DMS 273 (cell line): Measurements from ENCODE around the gene PHACTR2.
"Not testable (repeated sequence)": the region's sequence is repeated elsewhere in the genome, so short reads cannot be mapped to it uniquely, and the experiment has no call there.

Source experiments
- DNase-seq: peaks from one replicate; lab custom pipeline; 2025; ENCODE audit not compliant: unreplicated experiment; lab: John Stamatoyannopoulos, UW

PHACTR2 gene

DNA sequence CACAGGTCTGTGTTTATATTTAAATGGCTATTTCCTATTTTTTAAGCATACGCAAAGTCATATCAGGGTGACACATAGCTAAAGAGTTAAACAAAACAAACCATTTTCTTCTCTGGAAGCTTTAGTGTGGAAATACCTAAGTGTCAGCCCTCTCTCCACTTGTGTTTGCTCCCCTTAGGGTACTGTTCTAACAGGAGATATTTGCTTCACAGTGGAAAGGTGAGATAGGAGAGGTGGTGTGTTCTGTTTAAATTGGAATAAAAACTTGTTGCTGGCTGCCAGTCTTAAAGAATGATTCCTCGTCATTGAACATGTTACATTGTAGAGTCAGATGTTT, 18.9 kb downstream of the PHACTR2 start:
- DNase-seq = no peak

DNA sequence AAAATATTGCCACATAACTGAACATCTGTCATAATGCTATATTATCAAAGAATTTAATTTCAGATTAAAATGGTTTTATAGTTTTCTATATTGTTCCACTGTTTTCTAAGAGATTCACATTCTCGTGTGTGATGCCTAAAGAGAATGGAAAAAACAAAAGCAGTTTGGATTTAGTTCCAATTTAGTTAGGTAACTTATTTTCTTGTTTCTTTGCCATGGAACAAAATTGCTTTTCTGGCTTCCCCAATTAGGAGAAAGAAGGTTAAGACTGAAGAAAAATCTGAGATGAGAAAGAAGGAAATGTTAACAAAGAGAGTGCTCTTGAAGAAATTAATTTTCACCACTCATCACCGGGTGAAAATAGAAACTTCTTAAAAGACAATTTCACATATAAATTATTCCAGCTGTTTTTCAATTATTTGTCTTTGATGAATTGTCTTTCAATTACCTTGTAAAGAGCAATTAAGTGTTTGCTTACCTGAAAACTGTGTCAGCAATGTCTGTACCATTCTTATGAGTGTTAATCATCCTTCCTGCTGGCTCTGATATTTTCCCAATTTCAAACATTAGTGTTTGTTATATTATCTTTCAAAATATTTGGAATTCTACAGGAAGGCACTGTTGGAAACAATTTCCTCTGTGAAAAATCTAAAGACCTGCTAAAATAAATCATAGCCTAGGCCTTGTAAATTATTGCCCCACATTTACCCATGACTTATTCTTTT, 19.5 kb downstream of the PHACTR2 start:
- no peak for DNase-seq

DNA sequence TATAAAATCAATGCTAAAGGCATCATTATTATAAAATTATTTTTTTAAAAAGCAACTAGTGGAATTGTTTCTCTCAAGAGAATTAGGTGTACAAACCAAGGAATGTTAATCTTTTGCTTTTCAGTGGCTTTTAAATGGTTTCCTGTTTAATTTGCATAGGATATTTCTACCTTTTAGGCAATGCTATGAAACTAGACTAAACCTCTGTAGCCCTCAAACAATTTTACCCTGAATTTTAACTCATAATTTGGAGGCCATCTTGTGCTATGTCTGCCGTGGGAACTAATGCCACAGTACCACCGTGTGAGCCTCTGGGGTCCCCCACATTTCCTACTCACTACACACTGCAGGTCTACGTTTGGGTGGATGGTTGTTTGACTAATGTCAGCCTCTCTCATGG, 20.6 kb downstream of the PHACTR2 start:
- no peak for DNase-seq

DNA sequence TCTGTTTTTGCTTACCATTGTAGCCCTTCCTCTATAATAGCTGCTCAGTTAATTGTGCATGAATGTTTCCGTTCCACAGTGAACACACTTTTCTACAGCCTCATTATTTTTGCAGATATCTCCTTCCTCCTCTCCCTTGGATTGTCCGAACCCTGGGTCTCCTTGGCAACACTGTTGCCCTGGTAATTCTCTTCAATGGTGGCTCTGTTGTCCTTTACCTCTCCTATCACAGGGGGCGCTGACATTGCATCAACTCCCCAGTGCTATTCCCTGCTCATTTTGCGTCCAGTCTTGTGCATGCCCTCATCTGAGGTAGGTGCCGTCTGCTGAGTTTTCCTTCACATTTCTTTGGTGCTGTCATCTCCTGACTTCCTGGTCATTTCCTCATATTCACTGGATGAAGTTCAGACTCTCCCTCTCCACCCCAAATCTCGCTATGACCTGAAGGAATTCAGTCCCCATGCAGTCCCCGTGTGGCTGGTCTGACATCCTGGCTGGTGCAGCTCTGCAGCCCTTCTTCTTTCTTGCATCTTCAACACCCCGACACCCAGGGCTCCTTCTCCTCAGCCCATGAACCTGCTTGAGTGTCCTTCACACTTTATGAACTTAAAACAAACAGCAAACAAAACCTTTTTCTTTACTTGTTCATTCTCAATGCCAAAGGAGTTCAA, 21.1 kb downstream of the PHACTR2 start:
- DNase-seq = peak; percentile 7

DNA sequence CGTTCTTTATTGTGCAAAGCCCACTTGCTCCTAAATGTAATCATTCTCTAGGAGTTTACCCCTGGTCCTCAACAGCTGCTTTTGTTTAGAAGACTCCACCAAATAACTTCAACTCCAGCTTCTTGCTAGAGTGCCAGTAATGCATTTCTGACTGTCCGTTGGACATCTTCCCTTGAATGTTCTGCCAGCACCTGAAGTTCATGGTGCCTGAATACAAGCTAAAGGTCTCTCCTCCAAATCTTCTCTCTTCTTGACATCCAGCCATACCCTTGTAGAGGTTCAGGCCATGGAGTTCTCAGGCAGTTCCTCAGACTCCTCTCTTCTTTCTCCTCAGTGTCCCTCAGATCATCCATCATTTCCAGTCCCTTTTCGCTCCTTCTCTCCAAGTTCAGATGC, 21.7 kb downstream of the PHACTR2 start:
- no peak for DNase-seq

DNA sequence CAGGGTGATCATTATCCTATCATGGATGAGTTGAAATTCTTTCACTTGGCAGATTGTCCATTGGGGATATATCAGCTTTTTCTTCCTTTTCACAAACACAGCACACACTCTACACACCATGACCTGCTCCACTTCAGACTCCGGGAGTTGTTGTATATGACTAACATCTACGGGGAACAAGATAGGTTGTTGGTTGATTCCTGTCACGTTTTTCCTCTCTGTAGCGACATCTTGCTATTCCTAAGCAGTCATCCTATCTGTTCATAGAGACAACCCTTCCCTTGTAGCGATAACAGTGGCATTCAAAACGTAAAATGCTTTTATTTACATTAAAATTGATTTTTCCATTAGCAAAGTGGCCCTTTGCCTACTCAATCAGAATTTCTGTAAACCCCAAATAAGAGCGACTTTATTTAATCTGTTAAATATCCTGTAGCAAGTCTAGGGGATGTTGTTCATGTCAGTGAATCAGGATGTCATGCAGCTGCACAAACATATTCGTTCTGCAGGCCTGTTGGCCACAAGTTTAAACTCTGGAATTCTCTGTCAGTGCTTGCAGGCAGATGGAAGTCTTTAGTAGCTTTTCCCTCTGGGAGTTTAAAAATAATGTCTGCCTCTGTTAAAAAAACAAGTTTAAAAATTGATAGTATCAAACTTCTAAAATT, 23.1 kb downstream of the PHACTR2 start:
- DNase-seq = no peak

DNA sequence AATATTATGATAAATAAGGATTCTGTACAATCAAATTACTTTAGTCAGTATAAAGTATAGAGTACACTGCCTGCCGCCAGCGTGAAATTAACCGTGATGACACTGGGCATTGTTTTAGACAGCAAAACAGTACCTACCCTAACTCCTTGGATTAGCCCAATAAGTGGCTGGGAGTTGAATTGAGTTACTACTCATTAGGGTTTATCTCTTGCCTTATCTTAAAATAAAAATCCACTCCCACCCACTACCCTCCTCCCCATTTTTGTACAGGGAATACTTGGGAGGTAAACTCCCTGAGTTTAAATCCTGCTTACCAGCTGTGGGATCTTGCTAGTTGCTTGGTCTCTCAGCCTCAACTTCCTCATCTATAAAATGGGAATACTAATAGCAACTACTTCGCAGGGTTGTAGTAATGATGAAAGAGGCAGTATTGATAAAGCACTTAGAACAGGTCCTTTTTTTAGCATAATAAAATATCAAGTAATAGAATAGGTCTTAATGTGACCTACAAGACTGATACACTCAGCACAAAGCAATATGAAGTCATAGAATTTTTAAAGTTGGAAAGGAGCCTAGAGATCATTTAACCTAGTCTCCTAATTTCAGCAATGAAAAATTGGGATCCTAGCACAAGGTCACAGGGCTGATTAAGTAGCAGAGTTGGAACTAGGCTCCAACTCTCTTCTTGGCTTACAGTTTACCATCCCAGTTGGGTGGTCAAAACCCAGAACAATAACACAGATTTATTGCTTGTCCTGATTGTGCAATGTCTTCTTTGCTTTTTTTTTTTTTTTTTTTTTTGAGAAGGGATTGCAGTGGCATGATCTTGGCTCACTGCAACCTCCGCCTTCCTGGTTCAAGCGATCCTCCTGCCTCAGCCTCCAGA, 23.8 kb downstream of the PHACTR2 start:
- no peak for DNase-seq

DNA sequence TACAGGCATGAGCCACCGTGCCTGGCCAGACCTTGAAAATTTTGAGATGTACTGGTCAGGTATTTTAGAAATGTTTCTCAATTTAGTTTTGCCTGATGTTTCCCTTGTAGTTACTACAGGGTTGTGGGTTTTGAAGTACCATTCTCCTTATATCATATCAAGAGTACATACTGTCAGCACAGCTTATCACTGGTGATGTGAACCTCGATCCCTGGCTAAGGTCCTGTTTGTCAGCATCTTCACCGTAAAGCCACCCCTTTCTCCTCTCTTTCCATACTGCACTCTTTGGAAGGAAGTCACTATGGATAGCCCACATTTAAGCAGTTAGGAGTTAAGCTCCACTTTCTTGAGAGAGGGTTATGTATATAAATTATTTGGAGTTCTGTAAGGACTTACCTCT, 27.8 kb downstream of the PHACTR2 start:
- DNase-seq = no peak

DNA sequence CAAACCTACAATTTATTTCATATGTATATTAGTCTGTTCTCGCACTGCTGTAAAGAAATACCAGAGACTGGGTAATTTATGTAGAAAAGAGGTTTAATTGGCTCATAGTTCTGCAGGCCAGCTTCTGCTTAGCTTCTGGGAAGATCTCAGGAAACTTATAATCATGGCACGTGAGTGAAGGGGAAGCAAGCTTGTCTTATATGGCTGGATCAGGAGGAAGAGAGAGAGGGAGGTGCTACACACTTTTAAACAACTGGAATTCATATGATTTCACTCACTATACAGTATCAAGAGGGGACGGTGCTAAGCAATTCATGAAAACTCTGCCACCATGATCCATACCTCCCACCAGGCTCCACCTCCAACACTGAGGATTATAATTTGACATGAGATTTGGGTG, 29.9 kb downstream of the PHACTR2 start:
- no peak for DNase-seq

DNA sequence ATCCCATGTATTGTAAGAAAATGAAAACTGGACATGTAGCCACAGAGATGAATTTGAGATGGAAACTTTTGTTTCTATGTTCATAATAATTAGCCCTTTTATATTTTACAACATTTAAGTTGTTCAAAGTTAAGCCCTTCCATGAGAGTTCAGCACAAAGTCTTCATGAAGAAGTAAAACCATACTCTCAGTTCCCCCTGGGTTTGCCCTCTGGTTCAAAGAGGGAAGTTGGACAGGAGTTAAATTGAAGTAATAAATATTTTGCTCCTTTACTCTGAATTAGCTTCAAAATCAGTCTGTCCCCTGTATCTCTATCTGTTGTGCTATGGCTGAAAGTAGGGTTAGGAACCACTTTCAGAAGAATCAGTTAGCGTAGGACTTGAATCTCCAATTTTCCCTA, 31.1 kb downstream of the PHACTR2 start:
- no peak for DNase-seq

DNA sequence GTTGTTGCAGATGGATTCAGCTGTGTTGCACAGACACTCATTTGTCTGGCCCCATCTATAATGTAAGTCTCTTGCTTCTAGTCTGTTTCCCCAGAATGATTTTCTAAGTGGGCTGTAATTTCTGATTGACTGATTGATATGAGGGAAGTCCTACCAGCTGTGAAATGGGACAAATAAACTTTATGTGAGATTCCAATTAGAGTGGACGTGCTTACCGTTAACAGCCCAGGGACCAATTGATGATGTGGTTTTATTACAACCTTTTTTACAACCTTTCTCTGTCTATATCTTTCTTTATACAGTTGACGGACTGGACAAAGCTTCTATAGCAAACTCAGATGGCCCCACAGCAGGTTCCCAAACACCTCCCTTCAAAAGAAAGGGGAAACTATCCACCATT, 33.9 kb downstream of the PHACTR2 start:
- DNase-seq = no peak

DNA sequence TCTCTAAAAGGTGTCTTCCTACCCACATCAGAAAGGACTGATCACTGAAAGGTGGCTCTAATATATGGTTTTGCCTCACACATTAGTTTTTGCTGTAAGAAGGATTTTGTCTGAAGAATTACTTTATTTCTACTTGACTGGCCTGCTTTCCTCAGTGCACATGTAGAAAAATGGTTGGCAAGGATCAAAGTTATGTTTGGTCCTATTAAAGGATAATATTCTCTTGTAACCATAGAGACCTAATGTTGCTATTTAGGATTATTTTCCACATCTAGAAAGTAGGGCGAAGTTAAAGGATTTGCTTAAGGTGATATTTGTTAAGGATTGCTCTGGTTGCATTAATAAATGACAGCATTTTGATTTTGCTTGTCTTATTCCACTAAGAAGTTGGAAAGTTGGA, 40.7 kb downstream of the PHACTR2 start:
- no peak for DNase-seq

DNA sequence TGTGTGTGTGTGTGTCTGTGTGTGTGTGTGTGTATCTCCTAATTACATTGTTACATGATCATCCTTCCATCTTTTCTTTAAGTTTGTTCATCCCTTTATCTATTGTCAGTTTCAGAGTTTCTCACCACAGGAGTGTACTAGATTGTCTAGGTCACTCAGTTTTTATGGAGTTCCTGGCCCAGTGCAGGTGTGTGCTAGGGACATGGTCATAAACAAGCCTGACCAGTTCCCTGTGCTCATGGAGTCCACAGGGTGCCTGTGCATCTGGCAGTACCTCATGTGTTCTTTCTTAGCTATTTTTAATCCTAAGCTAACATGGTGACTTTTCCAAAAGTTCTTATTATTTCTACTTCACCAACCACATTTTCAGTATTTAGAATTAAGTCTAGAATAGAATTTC, 43.9 kb downstream of the PHACTR2 start:
- DNase-seq = no peak

DNA sequence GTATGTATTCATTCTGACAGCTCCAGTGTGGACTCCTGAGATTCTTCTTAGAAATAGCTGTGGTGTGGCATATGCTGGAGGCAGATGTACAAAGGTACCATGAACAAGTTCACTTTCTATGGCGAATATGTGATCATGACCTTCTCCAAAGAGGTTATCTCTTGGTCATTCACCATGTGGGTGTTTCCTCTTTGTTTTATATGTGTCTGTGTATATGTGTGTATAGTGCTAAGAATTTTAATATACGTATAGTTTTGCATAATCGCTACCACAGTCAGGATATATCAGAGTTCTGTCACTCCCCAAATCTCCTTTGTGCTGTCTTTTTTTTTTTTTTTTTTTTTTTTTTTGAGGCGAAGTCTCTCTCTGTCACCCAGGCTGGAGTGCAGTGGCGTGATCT, 47.1 kb downstream of the PHACTR2 start:
- no peak for DNase-seq

DNA sequence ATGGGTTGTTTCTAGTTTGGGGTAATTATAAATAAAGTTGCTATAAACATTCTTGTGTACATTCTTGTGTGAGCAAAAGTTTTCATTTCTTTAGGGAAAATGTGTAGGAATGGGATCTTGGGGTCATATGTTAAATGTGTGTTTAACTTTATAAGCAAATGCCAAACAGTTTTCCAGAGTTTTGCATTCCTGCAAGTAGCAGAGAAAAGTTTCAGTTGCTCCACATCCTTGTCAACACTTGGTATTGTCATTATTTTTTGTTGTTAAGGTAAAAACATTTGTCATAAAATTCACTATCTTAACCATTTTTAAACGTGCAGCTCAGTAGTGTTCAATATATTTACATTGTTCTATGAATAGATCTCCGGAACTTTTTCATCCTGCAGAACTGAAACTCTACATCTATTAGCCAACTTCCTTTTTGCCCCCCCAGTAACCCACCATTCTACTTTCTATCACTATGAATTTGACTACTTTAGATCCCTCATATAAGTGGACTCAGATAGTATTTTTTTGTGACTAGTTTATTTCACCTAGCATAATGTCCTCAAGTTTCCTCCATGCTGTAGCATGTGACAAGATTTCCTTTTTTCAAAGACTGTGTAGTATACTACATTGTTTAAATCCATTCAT, 48.4 kb downstream of the PHACTR2 start:
- DNase-seq = no peak

DNA sequence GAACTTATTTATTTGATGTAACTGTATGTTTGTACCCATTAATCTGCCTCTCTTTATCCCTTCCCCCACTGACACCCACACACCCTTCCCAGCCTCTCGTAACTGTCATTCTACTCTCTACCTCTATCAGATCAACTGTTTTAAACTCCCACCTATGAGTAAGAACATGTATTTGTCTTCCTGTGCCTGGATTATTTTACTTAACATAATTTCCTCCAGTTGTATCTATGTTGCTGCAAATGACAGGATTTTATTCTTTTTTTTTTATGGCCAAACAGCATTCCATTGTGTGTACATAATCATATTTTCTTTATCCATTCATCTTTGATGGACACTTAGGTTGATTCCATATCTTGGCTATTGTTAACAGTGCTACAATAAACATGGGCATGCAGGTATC, 49.3 kb downstream of the PHACTR2 start:
- no peak for DNase-seq

DNA sequence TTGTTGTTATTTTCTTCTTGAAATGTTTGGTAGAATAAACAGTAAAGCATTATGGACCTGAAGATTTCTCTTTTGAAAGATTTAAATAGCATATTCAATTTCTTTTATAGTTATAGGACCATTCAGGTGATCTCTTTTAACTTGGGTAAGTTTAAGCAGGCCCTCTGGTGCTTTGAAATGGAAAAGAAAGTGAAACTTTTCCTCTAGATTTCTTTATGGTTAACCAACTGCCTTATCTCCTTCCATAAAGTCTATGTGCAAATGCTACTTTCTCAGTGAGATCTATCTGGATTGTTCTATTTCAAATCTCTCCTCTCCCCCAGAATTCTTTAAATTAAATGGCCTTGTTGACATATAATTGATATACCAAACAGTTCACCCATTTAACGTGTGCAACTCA, 54.0 kb downstream of the PHACTR2 start:
- DNase-seq = no peak

DNA sequence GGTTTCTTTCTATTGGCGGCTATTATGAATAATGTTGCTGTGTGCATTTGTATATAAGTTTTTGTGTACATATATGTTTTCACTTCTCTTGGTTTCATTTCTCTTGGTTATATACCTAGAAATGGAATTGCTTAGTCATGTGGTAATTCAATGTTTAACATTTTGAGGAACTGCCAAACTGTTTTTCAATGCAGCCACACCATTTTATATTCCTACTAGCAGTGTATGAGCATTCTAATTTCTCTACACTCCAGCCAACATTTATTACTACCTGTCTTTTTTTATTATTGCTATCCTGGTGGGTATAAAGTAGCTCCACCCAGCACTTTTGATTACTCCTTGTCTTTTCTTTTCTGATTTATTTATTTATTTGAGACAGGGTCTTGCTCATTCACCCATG, 54.8 kb downstream of the PHACTR2 start:
- DNase-seq = no peak

DNA sequence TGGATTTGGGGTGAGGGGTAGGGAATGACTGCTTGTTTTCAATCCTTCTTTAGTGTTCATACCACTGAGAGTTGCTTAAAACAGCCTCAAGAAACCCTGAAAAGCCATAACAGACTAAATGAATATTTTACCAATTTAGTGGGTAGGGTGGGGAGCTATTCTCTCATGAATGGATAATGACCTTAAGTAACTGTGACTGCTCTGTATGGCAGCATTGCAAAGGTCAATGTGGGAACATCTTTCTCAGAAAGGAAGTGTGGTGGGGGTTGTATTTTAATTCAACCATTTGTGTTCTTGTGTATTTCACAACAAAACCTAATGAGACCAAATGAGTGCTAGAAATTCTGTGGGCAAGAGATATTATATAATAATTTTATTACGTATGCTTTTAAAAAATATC, 55.7 kb downstream of the PHACTR2 start:
- no peak for DNase-seq

DNA sequence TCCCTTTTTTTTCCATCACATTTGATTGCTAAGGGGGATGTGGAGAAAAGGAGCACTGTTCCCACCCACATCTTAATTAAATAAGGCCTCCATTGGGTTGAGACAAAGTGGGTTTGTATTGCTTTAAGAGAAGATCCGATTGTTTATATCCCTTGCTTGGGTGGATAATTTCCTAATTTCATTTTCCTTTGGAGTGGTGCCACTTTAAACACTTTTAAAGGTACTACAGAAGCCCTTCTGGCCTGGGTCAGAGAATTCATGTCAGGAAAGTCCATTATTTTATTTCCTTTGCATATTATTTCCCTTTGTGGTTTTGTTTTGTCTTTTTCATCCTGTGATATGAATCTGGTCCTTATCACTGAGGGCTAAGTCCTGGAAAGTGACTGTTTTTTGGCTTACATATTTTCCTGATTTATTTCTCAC, 56.9 kb downstream of the PHACTR2 start:
- no peak for DNase-seq

DNA sequence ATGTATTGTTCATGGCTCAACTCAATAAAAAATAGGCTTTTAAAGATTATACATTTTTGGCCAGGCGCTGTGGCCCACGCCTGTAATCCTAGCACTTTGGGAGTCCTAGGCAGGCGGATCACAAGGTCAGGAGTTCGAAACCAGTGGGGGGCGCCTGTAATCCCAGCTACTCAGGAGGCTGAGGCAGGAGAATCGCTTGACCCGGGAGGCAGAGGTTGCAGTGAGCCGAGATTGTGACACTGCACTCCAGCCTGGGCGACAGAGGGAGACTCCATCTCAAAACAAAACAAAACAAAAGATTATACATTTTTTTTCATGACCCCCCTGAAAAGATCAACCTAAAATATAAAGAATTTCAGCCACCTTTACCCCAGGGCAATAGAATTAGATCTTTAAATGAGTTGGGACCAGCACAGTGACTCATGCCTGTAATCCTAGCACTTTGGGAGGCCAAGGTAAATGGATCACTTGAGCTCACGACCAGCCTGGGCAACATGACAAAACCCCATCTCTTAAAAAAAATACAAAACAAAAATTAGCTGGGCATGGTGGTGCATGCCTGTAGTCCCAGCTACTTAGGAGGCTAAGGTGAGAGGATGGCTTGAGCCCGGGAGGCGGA, 60.4 kb downstream of the PHACTR2 start:
- not testable (repeated sequence) for DNase-seq
